Endothelial cell of umbilical vein (primary cell): ENCODE data around the gene SRRM5. TPM values are rescaled to one million over a fixed set of nuclear protein-coding genes. Genes with fewer than 3 reads are reported as not detected.

Source experiments
- BruUV-seq: library from RNA; stranded (reverse); fragments of 400-500 nt; replicated peaks from 2 replicates; lab custom pipeline; 2021; lab: Mats Ljungman, UMichigan
- CTCF ChIA-PET: fragments of 300-600, 350-600 bp; sonication (Branson Sonifier 250); formaldehyde crosslinking; loops from one replicate; lab custom pipeline; 2021; ENCODE audit warnings: antibody characterized with exemption, inconsistent platforms; lab: Charles Lee
- POLR2A ChIA-PET: fragments of 300-600, 350-600 bp; sonication (Branson Sonifier 250); formaldehyde crosslinking; loops from one replicate; lab custom pipeline; 2021; ENCODE audit warnings: antibody characterized with exemption, inconsistent platforms; lab: Charles Lee
- DNase-seq: peaks from one replicate; pipeline ENCODE4 v3.0.0-alpha.2; 2011; ENCODE audit warnings: low read depth, low spot score
- FAIRE-seq: peaks from 2 replicates; lab custom pipeline; 2011; peaks lifted over from hg19 to GRCh38; lab: Jason Lieb, UNC
- H2AFZ ChIP-seq: 2 replicates; pipeline ENCODE4 v1.6.0; 2012; ENCODE audit warnings: low read depth, low read length, control low read depth, inconsistent platforms
- H3K27ac ChIP-seq: 2 replicates; pipeline ENCODE4 v1.5.1; 2011; ENCODE audit warnings: low read depth, mild to moderate bottlenecking, control low read depth, low read length, moderate library complexity; ENCODE audit not compliant: insufficient read depth
- H3K27me3 ChIP-seq, 2 experiments: 2 replicates each; pipeline versions ENCODE4 v1.6.0 to v1.6.1; 2011; ENCODE audit warnings: low read length in 2 of 2, mixed read lengths in 1 of 2; ENCODE audit not compliant: control insufficient read depth in 2 of 2, insufficient read depth in 2 of 2
- H3K36me3 ChIP-seq, 2 experiments: 2 replicates in 1 of 2; 3 replicates in 1 of 2; pipeline ENCODE4 v1.5.1; 2011; ENCODE audit warnings: low read length in 2 of 2, mild to moderate bottlenecking in 1 of 2, moderate library complexity in 1 of 2; ENCODE audit not compliant: control insufficient read depth in 2 of 2, insufficient read depth in 2 of 2; ENCODE audit errors: extremely low read depth in 1 of 2
- H3K4me1 ChIP-seq: 3 replicates; pipeline ENCODE4 v1.5.1; 2011; ENCODE audit warnings: mild to moderate bottlenecking, low read length; ENCODE audit not compliant: control insufficient read depth, insufficient read depth; ENCODE audit errors: extremely low read depth
- H3K4me2 ChIP-seq: 2 replicates; pipeline ENCODE4 v1.6.1; 2011; ENCODE audit warnings: low read length, control low read depth, mixed read lengths; ENCODE audit not compliant: insufficient read depth
- H3K4me3 ChIP-seq, 3 experiments: fragments of 200-600 bp in 1 of 3; sonication (generic), shearing (Covaris generic) in 1 of 3; replicated peaks in 1 of 3; 2 replicates each; pipeline ENCODE4 v1.5.1; 2011 to 2016; ENCODE audit warnings: control low read depth in 3 of 3, low read length in 3 of 3, mild to moderate bottlenecking in 2 of 3, inconsistent platforms in 1 of 3, low read depth in 1 of 3, moderate library complexity in 1 of 3; ENCODE audit not compliant: insufficient read depth in 1 of 3
- H3K79me2 ChIP-seq: 2 replicates; pipeline ENCODE4 v1.6.0; 2012; ENCODE audit warnings: low read length, inconsistent platforms; ENCODE audit not compliant: control insufficient read depth, insufficient read depth
- H3K9ac ChIP-seq: replicated peaks from 2 replicates; pipeline ENCODE3; 2011; ENCODE audit warnings: low read length, control low read depth; ENCODE audit not compliant: insufficient read depth; ENCODE audit errors: extremely low read depth
- H3K9me1 ChIP-seq: replicated peaks from 3 replicates; pipeline ENCODE4 v1.6.0; 2011; ENCODE audit warnings: mild to moderate bottlenecking, low read length; ENCODE audit not compliant: control insufficient read depth, insufficient read depth; ENCODE audit errors: extremely low read depth
- H3K9me3 ChIP-seq: replicated peaks from 2 replicates; pipeline ENCODE4 v1.5.1; 2012; ENCODE audit warnings: low read length, inconsistent platforms; ENCODE audit not compliant: control insufficient read depth, insufficient read depth
- H4K20me1 ChIP-seq: replicated peaks from 2 replicates; pipeline ENCODE3; 2011; ENCODE audit warnings: mild to moderate bottlenecking, low read length; ENCODE audit not compliant: control insufficient read depth, insufficient read depth; ENCODE audit errors: extremely low read depth
- CTCF ChIP-seq, 2 donors: IDR thresholded peaks; 1 replicate in 1 of 2; 2 replicates in 1 of 2; pipeline ENCODE4 v1.5.1; 2011; ENCODE audit warnings: low read length in 2 of 2, mild to moderate bottlenecking in 2 of 2, moderate library complexity in 2 of 2, control low read depth in 1 of 2, inconsistent platforms in 1 of 2, low read depth in 1 of 2; ENCODE audit not compliant: insufficient read depth in 1 of 2; ENCODE audit errors: extremely low read depth in 1 of 2
- FOS ChIP-seq: IDR thresholded peaks from 2 replicates; pipeline ENCODE4 v1.6.1; 2011; ENCODE audit warnings: mild to moderate bottlenecking, low read length, moderate library complexity, borderline replicate concordance; ENCODE audit not compliant: insufficient read depth
- JUN ChIP-seq: IDR thresholded peaks from 2 replicates; pipeline ENCODE4 v1.6.1; 2011; ENCODE audit warnings: borderline replicate concordance, low read depth; ENCODE audit not compliant: insufficient read length, insufficient read depth
- dilution Hi-C: fragments of 300-500 bp; cut with MboI; formaldehyde crosslinking; loops from one replicate; pipeline ENCODE4 v1.15.0; 2019; ENCODE audit warnings: low sequenced_read_pairs; ENCODE audit not compliant: extremely low pct_ligation_motif_present
- intact Hi-C: fragments of 100-400 bp; cut with micrococcal nuclease; formaldehyde crosslinking; loops from one replicate; pipeline ENCODE4 v1.10.0; 2022
- polyA plus RNA-seq, 4 experiments: library from polyadenylated mRNA; depleted of rRNA in 3 of 4; stranded (reverse) in 3 of 4; unstranded in 1 of 4; fragments of >200 nt; gene quantifications; 2 replicates each; pipeline versions ENCODE4 v1.2.1 to v1.2.3, GENCODE V29; 2011 to 2012; ENCODE audit warnings: missing spikeins in 1 of 4
- total RNA-seq: library from RNA; stranded (reverse); gene quantifications from 2 replicates; pipeline ENCODE4 v1.2.3, GENCODE V29; 2021
- TF ChIP-seq, protein P1 (sequence below): IDR thresholded peaks from 2 replicates; pipeline ENCODE4 v1.6.1; 2011; ENCODE audit not compliant: insufficient read depth, insufficient read length

Gene SRRM5
- total and polyA plus RNA-seq, 2 donors (not counting 3 experiments of a cell fraction or from before 2014, with no cell fraction given), result 0.17 to 0.27 TPM

- H3K36me3 ChIP-seq, result peaks cover 9 to 27% of the 10 kb centered on the region in 2 experiments
- POLR2A ChIA-PET, result no interaction called here
Measured at GRCh38 chr19:43591904-43592772, 19.8 kb upstream of the SRRM5 start.

More at GRCh38 chr19:43591904-43592772, 19.8 kb upstream of the SRRM5 start:
- TF ChIP-seq JUN, result no peak
- TF ChIP-seq FOS, result no peak
- TF ChIP-seq, protein P1, sequence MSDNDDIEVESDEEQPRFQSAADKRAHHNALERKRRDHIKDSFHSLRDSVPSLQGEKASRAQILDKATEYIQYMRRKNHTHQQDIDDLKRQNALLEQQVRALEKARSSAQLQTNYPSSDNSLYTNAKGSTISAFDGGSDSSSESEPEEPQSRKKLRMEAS, result no peak
- TF ChIP-seq CTCF (IDR thresholded peaks at IDR 0.05; ENCODE audit: extremely low read depth in 1 of 2, insufficient read depth in 1 of 2, low read depth in 1 of 2, low read length in 2 of 2), result no peak
- no peak overlapping the region for H3K9ac ChIP-seq
- BruUV-seq, result no TSS peak
- FAIRE-seq (no peak), DNase-seq (no peak)
- no peaks in the 10 kb centered on the region for H3K9me3 ChIP-seq
- H3K4me2 ChIP-seq, result no peak overlapping the region
- H3K27me3 ChIP-seq, result no peaks in the 10 kb centered on the region
- H3K27ac ChIP-seq, result no peak overlapping the region
- H2AFZ ChIP-seq, result no peak overlapping the region
- no peak overlapping the region for H3K4me3 ChIP-seq
- intact Hi-C loops (no loop called here), dilution Hi-C loops (no loop called here)
- no peaks in the 10 kb centered on the region for H3K9me1 ChIP-seq
- CTCF ChIA-PET, result no interaction called here
- no peaks in the 10 kb centered on the region for H4K20me1 ChIP-seq
- H3K79me2 ChIP-seq, result peaks cover 26% of the 10 kb centered on the region
- peaks cover 11% of the 10 kb centered on the region for H3K4me1 ChIP-seq
